ENCODE measurements around the gene ASF1A. TPM values are rescaled to one million over a fixed set of nuclear protein-coding genes. Genes with fewer than 3 reads are reported as not detected.

The ASF1A gene
- total and polyA plus RNA-seq, 10 of the 15 experiments (the other 5 are each of a cell fraction or from before 2014, with no cell fraction given): 23.7 to 103 (median 31.5) TPM

- no TSS peak for BruUV-seq (replicated peaks)
- Histone ChIP-seq H3K27ac (ENCODE audit: control insufficient read depth, insufficient read depth) (peak overlapping the region; percentile 90), H2AFZ (ENCODE audit: control insufficient read depth, low read depth, low read length) (peak overlapping the region; percentile 62), H3K4me1 (ENCODE audit: control insufficient read depth, insufficient read depth, low read length) (peaks cover 11% of the 10 kb centered on the region), H3K9me3 (replicated peaks; ENCODE audit: control insufficient read depth, insufficient read depth, low read length) (no peaks in the 10 kb centered on the region), H4K20me1 (ENCODE audit: control insufficient read depth, insufficient read depth) (no peaks in the 10 kb centered on the region), H3K4me2 (ENCODE audit: control insufficient read depth, insufficient read depth) (peak overlapping the region; percentile 45), H3K9ac (ENCODE audit: control insufficient read depth, insufficient read depth, low read length) (peak overlapping the region; percentile 92), H3K79me2 (ENCODE audit: control insufficient read depth, insufficient read depth, low read length) (peaks cover 84% of the 10 kb centered on the region), H3K4me3 (peak overlapping the region; percentile 54), H3K27me3 (replicated peaks in 1 of 2; ENCODE audit: control insufficient read depth in 2 of 2, insufficient read depth in 2 of 2, low read length in 1 of 2) (no peaks in the 10 kb centered on the region), H3K36me3 (ENCODE audit: control insufficient read depth in 2 of 2, insufficient read depth in 2 of 2, low read length in 1 of 2) (0 out of 4 replicates have a peak, but pooled peaks cover 0 to 2% of the 10 kb centered on the region in 2 experiments)
- RAD21 ChIA-PET (ENCODE audit: unreplicated experiment): interaction anchor here (0.8 to 3.1 kb wide), 13 partner anchors 14 to 331 kb away, joined by 3 to 20 read pairs (median 4); no protein-coding TSS in a partner anchor
- CTCF ChIA-PET: interaction anchor here (0.6 to 3.9 kb wide), 27 partner anchors 9 to 454 kb away, joined by 3 to 22 read pairs (median 5); partner anchors contain the start of gene MCM9
- peak; percentile 18 for FAIRE-seq
- POLR2A ChIA-PET: interaction anchor here (0.6 to 2.5 kb wide), 7 partner anchors 9 to 385 kb away, joined by 3 to 12 read pairs (median 8); partner anchors contain the start of gene MCM9
- intact Hi-C loops (cut with micrococcal nuclease; ENCODE audit: unreplicated experiment): loop anchor here (10.0 kb wide), 4 partner anchors 242 to 448 kb away; partner anchors contain the start of genes CEP85L and MAN1A1
- peak; percentile 10 for ATAC-seq
- WGBS (ENCODE audit: insufficient coverage, insufficient replicate concordance, low lambda C conversion rate, missing lambda C conversion rate): 34% methylated on average over 5 of the region's 5 CpGs
- in situ Hi-C loops (cut with MboI): no loop called here
- DNase-seq (ENCODE audit: low read depth, low spot score): no peak
- SMC1A ChIA-PET (ENCODE audit: uncharacterized antibody, unreplicated experiment): interaction anchor here (0.7 to 3.2 kb wide), 23 partner anchors 10 to 331 kb away, joined by 3 to 29 read pairs (median 4); partner anchors contain the start of gene MCM9
- TF ChIP-seq, protein P1, sequence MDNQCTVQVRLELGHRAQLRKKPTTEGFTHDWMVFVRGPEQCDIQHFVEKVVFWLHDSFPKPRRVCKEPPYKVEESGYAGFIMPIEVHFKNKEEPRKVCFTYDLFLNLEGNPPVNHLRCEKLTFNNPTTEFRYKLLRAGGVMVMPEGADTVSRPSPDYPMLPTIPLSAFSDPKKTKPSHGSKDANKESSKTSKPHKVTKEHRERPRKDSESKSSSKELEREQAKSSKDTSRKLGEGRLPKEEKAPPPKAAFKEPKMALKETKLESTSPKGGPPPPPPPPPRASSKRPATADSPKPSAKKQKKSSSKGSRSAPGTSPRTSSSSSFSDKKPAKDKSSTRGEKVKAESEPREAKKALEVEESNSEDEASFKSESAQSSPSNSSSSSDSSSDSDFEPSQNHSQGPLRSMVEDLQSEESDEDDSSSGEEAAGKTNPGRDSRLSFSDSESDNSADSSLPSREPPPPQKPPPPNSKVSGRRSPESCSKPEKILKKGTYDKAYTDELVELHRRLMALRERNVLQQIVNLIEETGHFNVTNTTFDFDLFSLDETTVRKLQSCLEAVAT (IDR thresholded peaks at IDR 0.05): no peak
- TF ChIP-seq CBX5 (IDR thresholded peaks at IDR 0.05; ENCODE audit: low read depth): 0 out of 2 replicates have a peak, but pooled peaks have one; percentile 62
- TF ChIP-seq NFIC (IDR thresholded peaks at IDR 0.05; ENCODE audit: low read depth, low read length): peak; percentile 47
- TF ChIP-seq SMARCA5 (IDR thresholded peaks at IDR 0.05): 0 out of 2 replicates have a peak, but pooled peaks have one; percentile 56
- TF ChIP-seq JUNB (IDR thresholded peaks at IDR 0.05): peak; percentile 83
- peak; percentile 98 for TF ChIP-seq BACH1 (IDR thresholded peaks at IDR 0.05; ENCODE audit: borderline replicate concordance)
- 0 out of 2 replicates have a peak, but pooled peaks have one; percentile 21 for TF ChIP-seq JUND (IDR thresholded peaks at IDR 0.05; ENCODE audit: low read depth, low read length)
- TF ChIP-seq HDAC6 (IDR thresholded peaks at IDR 0.05; ENCODE audit: unreplicated experiment): no peak
- TF ChIP-seq IKZF2 (IDR thresholded peaks at IDR 0.05): peak; percentile 36 to 40; a peak in 2 of 4 replicates
- peak; percentile 44; the same call in 1 of the 2 replicates for TF ChIP-seq PML (IDR thresholded peaks at IDR 0.05; ENCODE audit: low read length)
- TF ChIP-seq RAD51 (IDR thresholded peaks at IDR 0.05): no peak
- TF ChIP-seq, protein P2, sequence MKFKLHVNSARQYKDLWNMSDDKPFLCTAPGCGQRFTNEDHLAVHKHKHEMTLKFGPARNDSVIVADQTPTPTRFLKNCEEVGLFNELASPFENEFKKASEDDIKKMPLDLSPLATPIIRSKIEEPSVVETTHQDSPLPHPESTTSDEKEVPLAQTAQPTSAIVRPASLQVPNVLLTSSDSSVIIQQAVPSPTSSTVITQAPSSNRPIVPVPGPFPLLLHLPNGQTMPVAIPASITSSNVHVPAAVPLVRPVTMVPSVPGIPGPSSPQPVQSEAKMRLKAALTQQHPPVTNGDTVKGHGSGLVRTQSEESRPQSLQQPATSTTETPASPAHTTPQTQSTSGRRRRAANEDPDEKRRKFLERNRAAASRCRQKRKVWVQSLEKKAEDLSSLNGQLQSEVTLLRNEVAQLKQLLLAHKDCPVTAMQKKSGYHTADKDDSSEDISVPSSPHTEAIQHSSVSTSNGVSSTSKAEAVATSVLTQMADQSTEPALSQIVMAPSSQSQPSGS (IDR thresholded peaks at IDR 0.05; ENCODE audit: low read length): 0 out of 2 replicates have a peak, but pooled peaks have one; percentile 61
- no peak for TF ChIP-seq ZNF217 (IDR thresholded peaks at IDR 0.05)
- TF ChIP-seq, protein P3, sequence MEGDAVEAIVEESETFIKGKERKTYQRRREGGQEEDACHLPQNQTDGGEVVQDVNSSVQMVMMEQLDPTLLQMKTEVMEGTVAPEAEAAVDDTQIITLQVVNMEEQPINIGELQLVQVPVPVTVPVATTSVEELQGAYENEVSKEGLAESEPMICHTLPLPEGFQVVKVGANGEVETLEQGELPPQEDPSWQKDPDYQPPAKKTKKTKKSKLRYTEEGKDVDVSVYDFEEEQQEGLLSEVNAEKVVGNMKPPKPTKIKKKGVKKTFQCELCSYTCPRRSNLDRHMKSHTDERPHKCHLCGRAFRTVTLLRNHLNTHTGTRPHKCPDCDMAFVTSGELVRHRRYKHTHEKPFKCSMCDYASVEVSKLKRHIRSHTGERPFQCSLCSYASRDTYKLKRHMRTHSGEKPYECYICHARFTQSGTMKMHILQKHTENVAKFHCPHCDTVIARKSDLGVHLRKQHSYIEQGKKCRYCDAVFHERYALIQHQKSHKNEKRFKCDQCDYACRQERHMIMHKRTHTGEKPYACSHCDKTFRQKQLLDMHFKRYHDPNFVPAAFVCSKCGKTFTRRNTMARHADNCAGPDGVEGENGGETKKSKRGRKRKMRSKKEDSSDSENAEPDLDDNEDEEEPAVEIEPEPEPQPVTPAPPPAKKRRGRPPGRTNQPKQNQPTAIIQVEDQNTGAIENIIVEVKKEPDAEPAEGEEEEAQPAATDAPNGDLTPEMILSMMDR (IDR thresholded peaks at IDR 0.05 in 2 of 3, conservative IDR thresholded peaks at IDR 0.05 in 1 of 3; ENCODE audit: control insufficient read depth in 2 of 3, extremely low read depth in 1 of 3, insufficient read depth in 1 of 3, low read depth in 3 of 3, low read length in 3 of 3): peak; percentile 41 to 50 (median 48); a peak in 4 of 6 replicates
- TF ChIP-seq NR2F1 (conservative IDR thresholded peaks at IDR 0.05): no peak
- no peak for TF ChIP-seq EZH2 (IDR thresholded peaks at IDR 0.05; ENCODE audit: borderline replicate concordance, control insufficient read depth, low read depth, low read length)
- TF ChIP-seq MEF2A (IDR thresholded peaks at IDR 0.05; ENCODE audit: insufficient read depth, low read depth, low read length): 0 out of 2 replicates have a peak, but pooled peaks have one; percentile 36
- peak; percentile 58; the same call in 1 of the 2 replicates for TF ChIP-seq YY1 (IDR thresholded peaks at IDR 0.05; ENCODE audit: low read depth, low read length)
These were observed 2.6 kb downstream of the ASF1A start for GRCh38 chr6:118896339-118897136.

Data from GM12878 (cell line).